Tracheal epithelial cell (primary cell): Measurements from ENCODE around the gene GDI1. TPM values are rescaled to one million over a fixed set of nuclear protein-coding genes. Genes with fewer than 3 reads are reported as not detected.

Source experiments
- total RNA-seq: library from RNA; depleted of rRNA; stranded (reverse); fragments of >200 nt; gene quantifications from 2 replicates; pipeline ENCODE4 v1.2.1, GENCODE V29; 2014

GDI1 gene
- total RNA-seq, result 38.8 and 56.4 TPM in 2 replicates

GRCh38 chrX:154436983-154437752, at the start of gene GDI1:
TSS of gene GDI1 (plus strand) at chrX:154437154. CDS start at chrX:154437255, 101 bp downstream.

GRCh38 chrX:154397888-154398667, 38.9 kb upstream of the GDI1 start, which contains the start of gene RPL10:
TSS of gene RPL10 (plus strand) at chrX:154398377. CDS start at chrX:154398520, 143 bp downstream.

GRCh38 chrX:154409222-154409871, 27.6 kb upstream of the GDI1 start, which contains the start of gene DNASE1L1:
TSS of gene DNASE1L1 (minus strand) at chrX:154409254. CDS start at chrX:154405568, 3,686 bp downstream.

GRCh38 chrX:154428176-154429171, 8.5 kb upstream of the GDI1 start, which contains the start of gene ATP6AP1:
TSS of gene ATP6AP1 (plus strand) at chrX:154428677. CDS start at chrX:154428693, 16 bp downstream.

GRCh38 chrX:154443992-154444754, 7.2 kb downstream of the GDI1 start, which contains the start of gene FAM50A:
TSS of gene FAM50A (plus strand) at chrX:154444141. CDS start at chrX:154444236, 95 bp downstream.

GRCh38 chrX:154458116-154458953, 21.4 kb downstream of the GDI1 start, which contains the start of gene PLXNA3:
TSS of gene PLXNA3 (plus strand) at chrX:154458281. CDS start at chrX:154460184, 1,903 bp downstream.

GRCh38 chrX:154478728-154479622, 42.0 kb downstream of the GDI1 start, which contains the start of gene LAGE3:
TSS of gene LAGE3 (minus strand) at chrX:154479281. CDS start at chrX:154478915, 366 bp downstream.

GRCh38 chrX:154486396-154487207, 49.6 kb downstream of the GDI1 start, which contains the start of gene UBL4A:
TSS of gene UBL4A (minus strand) at chrX:154486615. CDS start at chrX:154486584, 31 bp downstream.

GRCh38 chrX:154490414-154491083, 53.6 kb downstream of the GDI1 start, which contains the start of gene SLC10A3:
TSS of gene SLC10A3 (minus strand) at chrX:154490629. CDS start at chrX:154488940, 1,689 bp downstream.

Other genes starting within 250 kb of the GDI1 start
- gene OPN1MW2, start 217.4 kb upstream of the GDI1 start, total RNA-seq, result not detected in 2 replicates
- not detected in 2 replicates for gene OPN1MW3, start 179.6 kb upstream of the GDI1 start, total RNA-seq
- not detected in 2 replicates for gene TEX28, start 142.0 kb upstream of the GDI1 start, total RNA-seq
- gene TKTL1, start 141.4 kb upstream of the GDI1 start, total RNA-seq, result not detected in 2 replicates
- 796 and 1,439 TPM in 2 replicates for gene FLNA, start 62.5 kb upstream of the GDI1 start, total RNA-seq
- gene EMD, start 57.9 kb upstream of the GDI1 start, total RNA-seq, result 17.3 and 17.4 TPM in 2 replicates
- 5,235 and 8,047 TPM in 2 replicates for gene RPL10, start 38.8 kb upstream of the GDI1 start, total RNA-seq
- 65.8 and 69.7 TPM in 2 replicates for gene DNASE1L1, start 27.9 kb upstream of the GDI1 start, total RNA-seq
- gene TAFAZZIN, start 25.6 kb upstream of the GDI1 start, total RNA-seq, result 23.7 and 27.0 TPM in 2 replicates
- gene ATP6AP1, start 8.5 kb upstream of the GDI1 start, total RNA-seq, result 69.6 and 81.0 TPM in 2 replicates
- gene FAM50A, start 7.0 kb downstream of the GDI1 start, total RNA-seq, result 44.1 and 60.5 TPM in 2 replicates
- 11.3 TPM in 2 replicates for gene PLXNA3, start 21.1 kb downstream of the GDI1 start, total RNA-seq
- 16.8 and 34.5 TPM in 2 replicates for gene LAGE3, start 42.1 kb downstream of the GDI1 start, total RNA-seq
- gene UBL4A, start 49.5 kb downstream of the GDI1 start, total RNA-seq, result 56.6 and 82.7 TPM in 2 replicates
- gene SLC10A3, start 53.5 kb downstream of the GDI1 start, total RNA-seq, result 20.5 and 22.4 TPM in 2 replicates
- gene FAM3A, start 79.1 kb downstream of the GDI1 start, total RNA-seq, result 31.1 and 36.1 TPM in 2 replicates
- gene G6PD, start 109.7 kb downstream of the GDI1 start, total RNA-seq, result 23.9 and 49.9 TPM in 2 replicates
- gene IKBKG, start 110.5 kb downstream of the GDI1 start, total RNA-seq, result 11.7 and 11.8 TPM in 2 replicates
- not detected in 2 replicates for gene CTAG1A, start 148.0 kb downstream of the GDI1 start, total RNA-seq
- gene CTAG1B, start 182.1 kb downstream of the GDI1 start, total RNA-seq, result not detected in 2 replicates
- gene CTAG2, start 216.4 kb downstream of the GDI1 start, total RNA-seq, result not detected in 2 replicates